Tibial nerve (tissue), 3 donors: ENCODE measurements around the gene USP17L5.
"Not testable (repeated sequence)": the region's sequence is repeated elsewhere in the genome, so short reads cannot be mapped to it uniquely, and the experiment has no call there.

Source experiments
- POLR2A ChIP-seq, 2 donors: fragments of 450-650 bp; IDR thresholded peaks; one replicate each; pipeline ENCODE4 v1.6.1; 2017; ENCODE audit warnings: antibody characterized with exemption in 2 of 2, mild to moderate bottlenecking in 2 of 2, moderate library complexity in 2 of 2
- TF ChIP-seq, protein P1 (sequence below), 5 experiments: fragments of 200-600 bp in 3 of 5; fragments of 450-650 bp in 2 of 5; sonication (generic) in 3 of 5; IDR thresholded peaks; one replicate each; pipeline ENCODE4 v1.5.1; 2016 to 2019; ENCODE audit warnings: antibody characterized with exemption in 5 of 5, mild to moderate bottlenecking in 3 of 5, moderate library complexity in 2 of 5

DNA sequence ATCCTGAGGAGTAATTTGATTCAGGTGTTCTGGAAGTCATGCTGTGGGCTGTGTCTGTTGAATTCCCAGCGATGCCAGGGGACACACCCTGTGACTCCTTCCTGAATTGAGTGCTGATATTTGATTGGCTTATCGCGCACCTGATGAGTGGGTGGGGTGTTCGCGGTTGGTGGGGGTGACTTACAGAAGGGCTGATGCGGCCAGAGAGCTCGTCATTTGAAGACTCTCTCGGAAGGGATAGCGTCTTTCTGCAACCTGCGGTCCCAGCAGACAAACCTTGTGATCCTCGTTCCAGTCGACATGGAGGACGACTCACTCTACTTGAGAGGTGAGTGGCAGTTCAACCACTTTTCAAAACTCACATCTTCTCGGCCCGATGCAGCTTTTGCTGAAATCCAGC lies 14.3 kb upstream of the USP17L5 start, which contains the start of gene USP17L24:
- TF ChIP-seq, protein P1, sequence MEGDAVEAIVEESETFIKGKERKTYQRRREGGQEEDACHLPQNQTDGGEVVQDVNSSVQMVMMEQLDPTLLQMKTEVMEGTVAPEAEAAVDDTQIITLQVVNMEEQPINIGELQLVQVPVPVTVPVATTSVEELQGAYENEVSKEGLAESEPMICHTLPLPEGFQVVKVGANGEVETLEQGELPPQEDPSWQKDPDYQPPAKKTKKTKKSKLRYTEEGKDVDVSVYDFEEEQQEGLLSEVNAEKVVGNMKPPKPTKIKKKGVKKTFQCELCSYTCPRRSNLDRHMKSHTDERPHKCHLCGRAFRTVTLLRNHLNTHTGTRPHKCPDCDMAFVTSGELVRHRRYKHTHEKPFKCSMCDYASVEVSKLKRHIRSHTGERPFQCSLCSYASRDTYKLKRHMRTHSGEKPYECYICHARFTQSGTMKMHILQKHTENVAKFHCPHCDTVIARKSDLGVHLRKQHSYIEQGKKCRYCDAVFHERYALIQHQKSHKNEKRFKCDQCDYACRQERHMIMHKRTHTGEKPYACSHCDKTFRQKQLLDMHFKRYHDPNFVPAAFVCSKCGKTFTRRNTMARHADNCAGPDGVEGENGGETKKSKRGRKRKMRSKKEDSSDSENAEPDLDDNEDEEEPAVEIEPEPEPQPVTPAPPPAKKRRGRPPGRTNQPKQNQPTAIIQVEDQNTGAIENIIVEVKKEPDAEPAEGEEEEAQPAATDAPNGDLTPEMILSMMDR (IDR thresholded peaks at IDR 0.05), result not testable (repeated sequence)
- TF ChIP-seq POLR2A (IDR thresholded peaks at IDR 0.05), result not testable (repeated sequence)
